Spleen (tissue), 11 donors: ENCODE data around the gene TBXA2R. TPM values are rescaled to one million over a fixed set of nuclear protein-coding genes. Genes with fewer than 3 reads are reported as not detected.

Source experiments
- DNase-seq: peaks from one replicate; pipeline ENCODE4 v3.0.0-alpha.2; 2020
- H3K27ac ChIP-seq, 8 donors: fragments of 200-600 bp; sonication (generic) in 7 of 8; 1 replicate in 4 of 8; 2 replicates in 4 of 8; pipeline versions ENCODE4 v1.5.0 to v1.8.0; 2016 to 2021; ENCODE audit warnings: inconsistent platforms in 4 of 8, mild to moderate bottlenecking in 4 of 8, moderate library complexity in 1 of 8
- H3K27me3 ChIP-seq, 7 donors: fragments of 200-600 bp; sonication (generic) in 6 of 7; replicated peaks in 1 of 7; 1 replicate in 4 of 7; 2 replicates in 3 of 7; pipeline versions ENCODE4 v1.5.0 to v1.8.0; 2016 to 2021; ENCODE audit warnings: inconsistent platforms in 3 of 7, mild to moderate bottlenecking in 1 of 7
- H3K36me3 ChIP-seq, 6 donors: fragments of 200-600 bp; sonication (generic) in 5 of 6; 1 replicate in 4 of 6; 2 replicates in 2 of 6; pipeline versions ENCODE4 v1.5.0 to v1.8.0; 2016 to 2021; ENCODE audit warnings: inconsistent platforms in 2 of 6
- H3K4me1 ChIP-seq, 6 donors: fragments of 200-600 bp; sonication (generic) in 5 of 6; 1 replicate in 3 of 6; 2 replicates in 3 of 6; pipeline versions ENCODE4 v1.5.0 to v1.8.0; 2016 to 2021; ENCODE audit warnings: inconsistent platforms in 3 of 6
- H3K4me3 ChIP-seq, 8 donors: fragments of 200-600 bp; sonication (generic) in 7 of 8; 1 replicate in 4 of 8; 2 replicates in 4 of 8; pipeline versions ENCODE4 v1.5.0 to v1.8.0; 2016 to 2021; ENCODE audit warnings: inconsistent platforms in 4 of 8, mild to moderate bottlenecking in 4 of 8, moderate library complexity in 2 of 8
- H3K9me3 ChIP-seq, 8 donors: fragments of 200-600 bp; sonication (generic) in 7 of 8; 1 replicate in 4 of 8; 2 replicates in 4 of 8; pipeline versions ENCODE4 v1.5.0 to v1.8.0; 2016 to 2021; ENCODE audit warnings: inconsistent platforms in 4 of 8
- CTCF ChIP-seq, 11 experiments: fragments of 200-600 bp in 7 of 11; fragments of 450-650 bp in 4 of 11; sonication (generic) in 4 of 11; IDR thresholded peaks in 8 of 11; conservative IDR thresholded peaks in 3 of 11; 1 replicate in 7 of 11; 2 replicates in 4 of 11; pipeline versions ENCODE4 v1.4.0 to v1.8.0; 2016 to 2021; ENCODE audit warnings: antibody characterized with exemption in 11 of 11, inconsistent platforms in 4 of 11, mild to moderate bottlenecking in 1 of 11
- POLR2A ChIP-seq, 3 donors: fragments of 450-650 bp; IDR thresholded peaks; one replicate each; pipeline ENCODE4 v1.5.1; 2017; ENCODE audit warnings: antibody characterized with exemption in 3 of 3, mild to moderate bottlenecking in 1 of 3
- POLR2AphosphoS5 ChIP-seq, 3 donors: sonication (generic); formaldehyde crosslinking; IDR thresholded peaks; one replicate each; pipeline ENCODE4 v1.5.1; 2017; ENCODE audit warnings: antibody characterized with exemption in 3 of 3
- WGBS, 5 donors: extraction: QIAGEN DNeasy Blood & Tissue Kit in 3 of 5; methylation state at CpG; one replicate each; pipeline versions ENCODE4 v1.1.5 to v1.1.7; 2013 to 2018; 5-methylcytosine and 5-hydroxymethylcytosine counted together
- intact Hi-C: fragments of 100-400 bp; cut with DNase I; formaldehyde crosslinking; loops from one replicate; pipeline ENCODE4 v1.15.0; 2023; ENCODE audit warnings: low total_unique reads
- polyA plus RNA-seq, 3 donors: library from polyadenylated mRNA; stranded (reverse); fragments of 200-250 nt; gene quantifications; one replicate each; pipeline ENCODE4 v1.2.1, GENCODE V29; 2013
- total RNA-seq, 7 donors: library from RNA; depleted of rRNA in 3 of 7; stranded (reverse); fragments of >200 nt in 3 of 7; fragmentation: NEBNext Ultra II Directional in 4 of 7; extraction: Animal tissue kit (Norgen Biotek cat#: 25700) in 4 of 7; gene quantifications; one replicate each; pipeline versions ENCODE4 v1.1.0 to v1.2.1, GENCODE V29; 2016 to 2021
- donor health status: healthy with polysubstance abuse.
- donor health status: DM: no; HTN: no; CAD: no; lungs with moderate emphysema.
- donor health status: DM: no; HTN: no; CAD: no.
- donor health status: Bipolar disorder and iron deficiency.
- donor health status: healthy.
- donor health status: DM: no; HTN: no; CAD: no.
- donor health status: DM: yes; HTN: yes; CAD: no.

The TBXA2R gene
- total and polyA plus RNA-seq, 10 donors: 2.1 to 16.1 (median 10.5) TPM

- 1 to 2% (median 2%) methylated on average over 21 of the region's 21 CpGs for WGBS, 5 donors
- intact Hi-C loops: no loop called here
- Histone ChIP-seq H3K4me1 (peaks cover 12 to 40% (median 32%) of the 10 kb centered on the region in 6 donors), H3K4me3 (peak overlapping the region; percentile 90 to 100 (median 99)), H3K27ac (peak overlapping the region in 7 of 8 donors; percentile 86 to 98 (median 93)), H3K9me3 (no peaks in the 10 kb centered on the region), H3K36me3 (peaks cover 0 to 44% (median 24%) of the 10 kb centered on the region in 6 donors), H3K27me3 (no peaks in the 10 kb centered on the region)
- no peak for TF ChIP-seq POLR2AphosphoS5 (IDR thresholded peaks at IDR 0.05)
- no peak for TF ChIP-seq POLR2A (IDR thresholded peaks at IDR 0.05)
- no peak for TF ChIP-seq CTCF (IDR thresholded peaks at IDR 0.05 in 8 of 11, conservative IDR thresholded peaks at IDR 0.05 in 3 of 11)
- DNase-seq: no peak
Observed at GRCh38 chr19:3625996-3626472, 19.4 kb upstream of the TBXA2R start.

- intact Hi-C loops: no loop called here
- Histone ChIP-seq H3K4me3 (no peak overlapping the region), H3K36me3 (peaks cover 0 to 58% (median 42%) of the 10 kb centered on the region in 6 donors), H3K4me1 (peaks cover 12 to 49% (median 34%) of the 10 kb centered on the region in 6 donors), H3K27me3 (no peaks in the 10 kb centered on the region), H3K27ac (no peak overlapping the region), H3K9me3 (no peaks in the 10 kb centered on the region)
- WGBS, 5 donors: 92 to 96% (median 93%) methylated on average over 34 of the region's 34 CpGs
- TF ChIP-seq POLR2A (IDR thresholded peaks at IDR 0.05) (no peak), POLR2AphosphoS5 (IDR thresholded peaks at IDR 0.05) (no peak), CTCF (IDR thresholded peaks at IDR 0.05 in 8 of 11, conservative IDR thresholded peaks at IDR 0.05 in 3 of 11) (no peak)
- DNase-seq: no peak
Observed at GRCh38 chr19:3623716-3624115, 17.0 kb upstream of the TBXA2R start.

- no peak for TF ChIP-seq POLR2AphosphoS5 (IDR thresholded peaks at IDR 0.05)
- TF ChIP-seq CTCF (IDR thresholded peaks at IDR 0.05 in 8 of 11, conservative IDR thresholded peaks at IDR 0.05 in 3 of 11): no peak
- TF ChIP-seq POLR2A (IDR thresholded peaks at IDR 0.05): no peak
- DNase-seq: no peak
- Histone ChIP-seq H3K9me3 (no peaks in the 10 kb centered on the region), H3K27me3 (no peaks in the 10 kb centered on the region), H3K4me1 (peaks cover 12 to 58% (median 46%) of the 10 kb centered on the region in 6 donors), H3K27ac (no peak overlapping the region), H3K4me3 (no peak overlapping the region), H3K36me3 (peaks cover 0 to 69% (median 42%) of the 10 kb centered on the region in 6 donors)
- WGBS, 5 donors: 77 to 95% (median 88%) methylated on average over 12 of the region's 12 CpGs
- intact Hi-C loops: no loop called here
Observed at GRCh38 chr19:3622224-3622623, 15.5 kb upstream of the TBXA2R start.

- WGBS, 5 donors: 89 to 95% (median 93%) methylated on average over 11 to 15 of the region's 15 CpGs
- intact Hi-C loops: no loop called here
- no peaks in the 10 kb centered on the region for H3K9me3 ChIP-seq
Observed at GRCh38 chr19:3621689-3622088, 15.0 kb upstream of the TBXA2R start.

More at GRCh38 chr19:3621689-3622088, 15.0 kb upstream of the TBXA2R start:
- H3K4me1 ChIP-seq: peaks cover 12 to 60% (median 47%) of the 10 kb centered on the region in 6 donors
- H3K27me3 ChIP-seq: no peaks in the 10 kb centered on the region
- TF ChIP-seq POLR2AphosphoS5 (IDR thresholded peaks at IDR 0.05): peak in 1 of 3 donors; percentile 4
- no peak for TF ChIP-seq CTCF (IDR thresholded peaks at IDR 0.05 in 8 of 11, conservative IDR thresholded peaks at IDR 0.05 in 3 of 11)
- no peak overlapping the region for H3K27ac ChIP-seq
- no peak for DNase-seq
- peaks cover 0 to 74% (median 42%) of the 10 kb centered on the region in 6 donors for H3K36me3 ChIP-seq
- H3K4me3 ChIP-seq: no peak overlapping the region
